Stimulated activated CD4-positive, alpha-beta T cell treated with anti-CD3 and anti-CD28 coated beads, Interleukin-2, amount 100 ng/mL, for 24 hours (primary cell): ENCODE measurements around the gene ASXL1.
"Not testable (repeated sequence)": the region's sequence is repeated elsewhere in the genome, so short reads cannot be mapped to it uniquely, and the experiment has no call there.

Source experiments
- DNase-seq, 2 donors: peaks; one replicate each; pipeline ENCODE4 v3.0.0-alpha.2; 2020

Gene ASXL1

GRCh38 chr20:32337937-32338661 lies 20.0 kb upstream of the ASXL1 start:
- DNase-seq, result no peak

GRCh38 chr20:32338665-32339064 lies 19.5 kb upstream of the ASXL1 start:
- no peak for DNase-seq

GRCh38 chr20:32339116-32339515 lies 19.0 kb upstream of the ASXL1 start:
- DNase-seq, result no peak

- not testable (repeated sequence) for DNase-seq
Measured at GRCh38 chr20:32341053-32341452, 17.1 kb upstream of the ASXL1 start.

DNA sequence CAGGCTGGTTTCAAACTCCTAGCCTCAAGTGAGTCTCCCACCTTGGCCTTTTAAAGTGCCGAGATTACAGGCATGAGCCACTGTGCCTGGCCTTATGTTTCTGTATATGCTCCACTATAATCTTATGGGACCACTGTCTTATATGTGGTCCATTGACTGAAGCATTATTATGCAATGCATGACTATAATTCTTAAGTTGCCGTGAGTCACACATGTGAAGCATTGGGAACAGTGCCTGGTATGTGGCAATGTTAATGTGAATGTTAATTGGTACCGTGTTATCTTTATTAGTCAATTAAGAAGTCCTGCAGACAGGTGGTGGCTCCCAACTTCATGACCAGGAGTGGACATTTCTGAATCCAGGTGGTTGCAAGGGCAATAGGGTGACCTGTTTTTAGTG lies 14.7 kb upstream of the ASXL1 start:
- no peak for DNase-seq

- DNase-seq, result no peak
Measured at GRCh38 chr20:32344835-32345506, 13.2 kb upstream of the ASXL1 start.

- no peak for DNase-seq
Measured at GRCh38 chr20:32348207-32348606, 9.9 kb upstream of the ASXL1 start.

GRCh38 chr20:32350421-32350820 lies 7.7 kb upstream of the ASXL1 start:
- DNase-seq, result no peak

GRCh38 chr20:32352121-32352720 lies 5.9 kb upstream of the ASXL1 start:
- no peak for DNase-seq

GRCh38 chr20:32353848-32354496 lies 4.2 kb upstream of the ASXL1 start:
- no peak for DNase-seq

GRCh38 chr20:32354592-32355416 lies 3.3 kb upstream of the ASXL1 start:
- no peak for DNase-seq

- DNase-seq, result no peak
Measured at GRCh38 chr20:32355417-32355841, 2.7 kb upstream of the ASXL1 start.

GRCh38 chr20:32355907-32356621 lies 2.1 kb upstream of the ASXL1 start:
- not testable (repeated sequence) for DNase-seq

DNA sequence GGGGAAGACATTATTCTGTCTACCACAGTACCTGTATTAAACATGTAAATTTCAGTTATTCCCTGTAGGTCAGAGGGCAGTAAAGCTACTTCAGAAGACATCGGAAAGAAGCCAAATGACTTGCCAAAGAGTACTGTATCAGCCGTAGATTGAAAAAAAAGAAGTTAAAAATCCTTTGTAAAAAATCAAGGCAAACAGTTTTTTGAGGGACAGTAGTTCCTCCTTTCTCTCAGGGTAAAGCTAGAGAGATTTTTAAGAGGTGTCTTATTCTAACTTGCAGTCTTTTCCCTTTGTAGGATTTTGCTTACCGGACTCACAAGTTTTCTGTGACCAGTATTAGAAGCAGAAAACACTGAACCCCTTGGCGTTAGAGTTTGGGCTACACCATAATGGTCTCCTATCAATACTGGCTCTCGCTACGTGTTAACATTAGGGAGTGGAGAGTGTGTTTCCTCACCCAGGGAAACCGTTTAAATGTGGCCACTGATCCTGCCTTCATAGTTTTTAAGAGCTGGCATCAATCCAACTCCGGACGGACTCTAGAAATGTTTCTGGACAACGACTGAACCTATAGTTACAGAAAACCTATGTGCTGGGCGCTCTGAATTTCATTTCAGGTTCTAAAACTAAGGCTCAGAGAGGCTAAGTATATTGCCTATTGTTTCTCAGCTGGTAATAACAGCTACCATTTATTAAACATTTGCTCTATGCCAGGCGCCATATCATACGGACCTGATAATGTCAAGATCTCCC lies 1.3 kb upstream of the ASXL1 start:
- no peak for DNase-seq

DNA sequence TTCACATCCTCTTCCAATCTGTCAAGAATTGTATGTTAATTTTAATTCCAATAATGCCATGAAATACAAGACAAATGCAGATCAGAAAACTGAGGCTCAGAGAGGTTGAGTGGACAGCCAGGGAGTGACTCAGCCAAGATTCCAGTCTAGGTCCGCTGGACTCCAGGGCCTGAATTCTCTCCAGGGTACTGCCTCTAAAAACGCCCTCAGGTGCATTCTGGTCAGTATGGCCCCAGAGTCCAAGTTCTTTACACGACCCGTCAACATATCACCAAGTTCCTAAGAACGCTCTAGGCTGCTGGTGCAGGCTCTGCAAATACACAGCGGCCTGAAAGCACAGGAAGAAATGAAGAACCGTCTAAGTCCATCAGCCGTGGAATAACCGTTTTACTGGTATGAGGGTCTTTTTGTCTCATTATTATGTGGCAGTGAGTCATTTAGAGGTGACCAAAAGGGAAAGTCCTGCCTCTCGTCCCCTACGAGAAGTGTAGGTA lies 709 bp upstream of the ASXL1 start:
- DNase-seq, result no peak

DNA sequence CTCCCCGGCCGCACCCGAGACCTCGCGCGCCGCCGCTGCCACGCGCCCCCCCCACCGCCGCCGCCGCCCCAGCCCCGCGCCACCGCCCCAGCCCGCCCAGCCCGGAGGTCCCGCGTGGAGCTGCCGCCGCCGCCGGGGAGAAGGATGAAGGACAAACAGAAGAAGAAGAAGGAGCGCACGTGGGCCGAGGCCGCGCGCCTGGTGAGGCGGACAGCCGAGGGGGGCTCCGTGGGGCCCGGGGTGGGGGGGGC lies 426 bp downstream of the ASXL1 start:
- no peak for DNase-seq

DNA sequence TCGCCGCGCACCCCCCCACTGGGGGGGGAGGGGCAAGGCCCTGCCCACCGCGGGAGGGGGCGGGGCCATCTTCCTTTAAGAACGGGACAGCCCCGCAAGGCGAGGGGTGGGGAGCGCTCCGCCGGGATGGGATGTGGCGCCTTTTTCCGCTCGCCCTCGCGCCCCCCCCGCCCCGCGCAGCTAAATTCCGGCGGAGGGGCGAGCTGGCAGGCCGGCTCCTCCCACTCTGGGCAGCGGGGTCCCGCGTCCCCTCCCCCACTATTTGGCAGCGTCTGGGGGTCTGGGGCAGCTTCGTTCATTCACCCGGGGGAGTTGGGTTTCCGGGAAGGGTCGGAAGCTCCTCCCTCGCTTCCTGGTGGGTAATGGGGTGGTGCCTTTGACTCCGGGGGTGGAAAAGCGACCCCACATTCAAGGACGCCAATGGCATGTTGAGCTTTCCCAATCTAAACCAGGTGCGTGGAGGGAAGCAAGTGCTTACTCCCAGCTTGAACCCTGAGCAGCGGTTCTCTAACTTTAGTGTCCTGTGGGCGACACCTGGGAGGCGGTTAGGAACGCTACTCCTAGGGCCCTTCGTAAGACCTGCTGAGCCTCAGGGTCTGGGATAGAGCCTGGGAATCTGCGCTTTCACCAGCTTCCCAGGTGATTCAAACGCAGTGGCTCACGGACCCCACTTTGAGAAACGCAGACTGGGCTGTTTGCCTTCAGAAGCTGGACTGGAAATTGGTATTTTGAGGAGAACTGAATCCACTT lies 927 bp downstream of the ASXL1 start:
- DNase-seq, result peak; percentile 84 to 85

DNA sequence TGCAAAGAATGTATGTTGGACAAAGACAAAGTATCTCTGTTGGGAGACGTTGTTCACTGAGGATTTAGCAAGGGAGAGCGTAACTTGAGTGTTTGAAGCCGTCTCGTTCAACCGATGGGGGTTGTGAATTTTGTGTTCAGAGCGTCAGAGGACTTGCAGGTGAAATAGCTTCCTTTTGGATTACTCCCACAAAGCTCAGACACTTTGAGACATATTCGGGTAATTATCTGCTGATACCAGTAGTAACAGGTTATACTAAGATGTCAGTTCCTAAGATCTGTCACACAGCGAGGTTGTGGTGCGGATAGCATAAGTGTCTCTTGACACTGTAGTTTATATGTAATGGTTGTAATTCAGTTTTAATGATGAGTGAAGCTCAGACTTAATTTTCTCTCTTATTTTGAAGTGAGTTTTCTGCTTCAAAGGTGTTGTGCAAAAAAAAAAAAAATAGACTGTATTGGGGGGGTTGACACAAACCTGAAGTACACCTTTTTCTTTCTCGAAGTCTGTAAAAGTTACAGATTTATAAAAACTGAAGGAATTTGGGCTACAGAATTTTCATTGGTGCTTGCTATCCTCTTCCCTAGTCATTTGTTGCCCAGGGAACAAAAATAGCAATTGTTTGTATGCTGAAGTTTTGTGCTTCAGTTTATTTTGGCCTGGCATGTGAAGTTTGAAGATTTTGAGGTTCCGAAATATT lies 1.7 kb downstream of the ASXL1 start:
- DNase-seq, result no peak

GRCh38 chr20:32360333-32360634 lies 2.2 kb downstream of the ASXL1 start:
- no peak for DNase-seq

- no peak for DNase-seq
Measured at GRCh38 chr20:32362901-32363364, 4.8 kb downstream of the ASXL1 start.
